ENCODE data around the gene CLCN6. TPM values are rescaled to one million over a fixed set of nuclear protein-coding genes. Genes with fewer than 3 reads are reported as not detected.

The CLCN6 gene
- total and polyA plus RNA-seq, 2 of the 8 experiments (the other 6 are each of a cell fraction or from before 2014, with no cell fraction given), result 15.7 to 26.0 TPM

DNA sequence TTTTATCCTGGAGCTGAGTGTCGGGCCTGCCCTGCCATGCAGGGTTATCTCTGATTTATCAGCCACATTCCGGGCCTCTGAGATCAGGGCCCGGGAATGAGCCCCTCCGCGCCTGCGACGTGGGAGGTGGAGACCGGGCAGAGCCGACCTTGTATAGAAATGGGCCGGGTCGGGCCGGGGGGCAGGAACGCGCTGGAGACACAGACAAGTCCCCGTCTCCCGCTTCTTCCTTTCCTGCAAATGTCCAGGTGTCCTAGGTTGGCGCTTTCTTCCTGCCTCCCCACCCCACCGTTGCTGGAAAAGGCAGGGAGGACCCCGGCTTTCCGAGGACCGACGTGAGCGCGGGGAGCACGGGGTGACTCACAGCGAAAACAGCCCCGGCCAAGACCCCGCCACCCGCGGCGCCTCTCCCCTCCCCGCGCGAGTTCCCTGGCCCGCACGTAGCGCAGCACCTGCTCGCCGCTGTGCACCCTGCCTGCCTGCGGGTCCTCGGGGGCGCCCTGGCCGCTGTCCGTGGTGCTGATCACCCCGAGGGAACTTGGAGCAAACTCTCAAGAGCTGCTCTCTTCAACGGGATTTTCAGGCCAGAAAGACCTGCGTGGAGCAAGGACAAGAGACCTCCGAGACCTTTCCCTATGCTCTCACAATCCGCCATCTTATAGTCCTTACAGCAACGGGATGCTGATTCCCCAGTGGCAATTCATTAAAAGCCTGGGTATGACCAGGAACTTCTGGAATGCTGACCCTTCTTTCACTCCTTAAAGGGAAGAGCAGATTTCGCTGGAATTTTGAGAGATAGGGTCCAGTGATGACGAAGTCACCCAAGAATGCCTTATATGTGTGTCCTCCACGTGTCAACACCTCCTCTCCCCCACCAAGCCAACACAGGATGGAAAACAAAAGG lies 53.2 kb downstream of the CLCN6 start:
- Histone ChIP-seq H4K8ac (ENCODE audit: extremely low read depth, insufficient read depth, low read length) (no peak overlapping the region; the same call in 1 of the 2 replicates), H3K9me3 (ENCODE audit: insufficient read depth in 2 of 2, low read depth in 1 of 2, low read length in 1 of 2) (no peaks in the 10 kb centered on the region), H2BK5ac (ENCODE audit: low read depth, low read length) (no peak overlapping the region), H4K5ac (ENCODE audit: insufficient read length, low read depth, low read length) (no peak overlapping the region), H3K79me1 (ENCODE audit: low read depth, low read length) (no peaks in the 10 kb centered on the region), H3K4me1 (replicated peaks in 1 of 4; ENCODE audit: control insufficient read depth in 3 of 4, insufficient read depth in 4 of 4, low read length in 3 of 4) (peaks cover 0 to 3% (median 1%) of the 10 kb centered on the region in 4 experiments; a peak in 1 of 7 replicates), H3K18ac (ENCODE audit: extremely low read depth, low read length) (no peak overlapping the region), H2BK120ac (replicated peaks; ENCODE audit: low read depth, low read length) (no peak overlapping the region), H3K79me2 (ENCODE audit: control insufficient read depth in 1 of 2, insufficient read depth in 2 of 2, low read length in 2 of 2) (no peaks in the 10 kb centered on the region), H3K9ac (replicated peaks in 1 of 4; ENCODE audit: extremely low read depth in 1 of 4, low read depth in 3 of 4, low read length in 3 of 4) (no peak overlapping the region), H3K27me3 (replicated peaks in 1 of 4; ENCODE audit: control insufficient read depth in 3 of 4, extremely low read depth in 1 of 4, insufficient read depth in 3 of 4, low read length in 3 of 4) (peaks cover 0 to 22% (median 13%) of the 10 kb centered on the region in 4 experiments; a peak in 6 of 7 replicates), H4K91ac (replicated peaks; ENCODE audit: insufficient read length, low read length) (no peak overlapping the region), H3K23ac (ENCODE audit: insufficient read length) (no peak overlapping the region), H3K36me3 (ENCODE audit: control insufficient read depth in 2 of 4, insufficient read depth in 4 of 4, low read length in 3 of 4) (no peaks in the 10 kb centered on the region), H3K23me2 (ENCODE audit: low read depth, low read length) (peaks cover 3% of the 10 kb centered on the region; the same call in 1 of the 2 replicates), H2BK20ac (ENCODE audit: low read length) (no peak overlapping the region), H3K56ac (replicated peaks; ENCODE audit: insufficient read length, low read depth, low read length) (no peak overlapping the region), H3K4ac (replicated peaks; ENCODE audit: insufficient read length, low read depth, low read length) (no peak overlapping the region), H4K20me1 (replicated peaks in 1 of 2; ENCODE audit: control insufficient read depth in 1 of 2, insufficient read depth in 2 of 2, low read length in 2 of 2) (peaks cover 0 to 4% of the 10 kb centered on the region in 2 experiments), H2AK5ac (ENCODE audit: low read depth, low read length) (no peak overlapping the region), H2BK15ac (ENCODE audit: low read length) (no peak overlapping the region), H2AFZ (ENCODE audit: low read length) (no peak overlapping the region), H2BK12ac (ENCODE audit: low read depth, low read length) (no peak overlapping the region), H3K14ac (ENCODE audit: insufficient read length) (no peak overlapping the region), H3K4me2 (ENCODE audit: insufficient read depth in 1 of 2, low read depth in 2 of 2, low read length in 2 of 2) (peak overlapping the region; percentile 36 to 69), H3K4me3 (ENCODE audit: extremely low read depth in 1 of 4, insufficient read depth in 2 of 4, low read depth in 3 of 4, low read length in 4 of 4) (peak overlapping the region in 3 of 4 experiments; percentile 3 to 51 (median 14); a peak in 4 of 8 replicates), H3K27ac (ENCODE audit: low read depth, low read length) (no peak overlapping the region)
- CTCF ChIA-PET (ENCODE audit: partially characterized antibody), result interaction anchor here (0.5 to 3.4 kb wide), 12 partner anchors 8 to 108 kb away, joined by 3 to 18 read pairs (median 4); partner anchors contain the start of gene NPPA
- POLR2A ChIA-PET (ENCODE audit: partially characterized antibody), result interaction anchor here (0.9 to 9.0 kb wide), 4 partner anchors 11 to 49 kb away, joined by 4 to 81 read pairs (median 6); partner anchors contain the start of gene NPPA
- 9% methylated on average over 50 of the region's 53 CpGs; no CpG with 5 or more reads in 1 of the 2 experiments for WGBS, 2 experiments (ENCODE audit: extremely low coverage in 1 of 2, insufficient coverage in 1 of 2, insufficient read length in 1 of 2, insufficient replicate concordance in 2 of 2, low coverage in 1 of 2, low lambda C conversion rate in 2 of 2, missing lambda C conversion rate in 1 of 2)
- DNase-seq (ENCODE audit: low read depth in 1 of 2, low spot score in 2 of 2), result peak in 1 of 2 experiments; percentile 94
- FAIRE-seq, result peak; percentile 24
- TF ChIP-seq SIN3A (conservative IDR thresholded peaks at IDR 0.05 in 1 of 2, IDR thresholded peaks at IDR 0.05 in 1 of 2; ENCODE audit: low read depth in 1 of 2, low read length in 2 of 2), result peak; percentile 92 to 93; a peak in 3 of 4 replicates
- TF ChIP-seq, protein P1, sequence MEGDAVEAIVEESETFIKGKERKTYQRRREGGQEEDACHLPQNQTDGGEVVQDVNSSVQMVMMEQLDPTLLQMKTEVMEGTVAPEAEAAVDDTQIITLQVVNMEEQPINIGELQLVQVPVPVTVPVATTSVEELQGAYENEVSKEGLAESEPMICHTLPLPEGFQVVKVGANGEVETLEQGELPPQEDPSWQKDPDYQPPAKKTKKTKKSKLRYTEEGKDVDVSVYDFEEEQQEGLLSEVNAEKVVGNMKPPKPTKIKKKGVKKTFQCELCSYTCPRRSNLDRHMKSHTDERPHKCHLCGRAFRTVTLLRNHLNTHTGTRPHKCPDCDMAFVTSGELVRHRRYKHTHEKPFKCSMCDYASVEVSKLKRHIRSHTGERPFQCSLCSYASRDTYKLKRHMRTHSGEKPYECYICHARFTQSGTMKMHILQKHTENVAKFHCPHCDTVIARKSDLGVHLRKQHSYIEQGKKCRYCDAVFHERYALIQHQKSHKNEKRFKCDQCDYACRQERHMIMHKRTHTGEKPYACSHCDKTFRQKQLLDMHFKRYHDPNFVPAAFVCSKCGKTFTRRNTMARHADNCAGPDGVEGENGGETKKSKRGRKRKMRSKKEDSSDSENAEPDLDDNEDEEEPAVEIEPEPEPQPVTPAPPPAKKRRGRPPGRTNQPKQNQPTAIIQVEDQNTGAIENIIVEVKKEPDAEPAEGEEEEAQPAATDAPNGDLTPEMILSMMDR (IDR thresholded peaks at IDR 0.05; ENCODE audit: control extremely low read depth in 1 of 3, insufficient read depth in 1 of 3, low read depth in 1 of 3, low read length in 3 of 3), result peak; percentile 39 to 52 (median 42)
- no peak for TF ChIP-seq GTF2F1 (IDR thresholded peaks at IDR 0.05; ENCODE audit: borderline replicate concordance, low read depth, low read length)
- TF ChIP-seq CREB1 (IDR thresholded peaks at IDR 0.05), result peak; percentile 19; the same call in 1 of the 2 replicates
- TF ChIP-seq HDAC2 (IDR thresholded peaks at IDR 0.05; ENCODE audit: borderline replicate concordance in 1 of 2, low read depth in 2 of 2, low read length in 2 of 2), result peak; percentile 78 to 97; a peak in 3 of 4 replicates
- 0 out of 2 replicates have a peak, but pooled peaks have one; percentile 61 for TF ChIP-seq RXRA (IDR thresholded peaks at IDR 0.05; ENCODE audit: insufficient read depth, low read depth, low read length)
- TF ChIP-seq GABPA (IDR thresholded peaks at IDR 0.05; ENCODE audit: borderline replicate concordance, insufficient read depth, low read length), result peak; percentile 78
